Upper lobe of left lung (tissue), 4 donors: ENCODE measurements around the gene ADGRV1.

Source experiments
- EP300 ChIP-seq, 4 donors: sonication (generic); formaldehyde crosslinking; IDR thresholded peaks; one replicate each; pipeline ENCODE4 v1.5.1; 2017; ENCODE audit warnings: antibody characterized with exemption in 4 of 4, control low read depth in 2 of 4
- POLR2A ChIP-seq, 4 donors: fragments of 450-650 bp; IDR thresholded peaks; one replicate each; pipeline ENCODE4 v1.5.1; 2016 to 2017; ENCODE audit warnings: antibody characterized with exemption in 4 of 4, mild to moderate bottlenecking in 2 of 4
- POLR2AphosphoS5 ChIP-seq, 2 donors: sonication (generic); formaldehyde crosslinking; IDR thresholded peaks; one replicate each; pipeline ENCODE4 v1.5.1; 2017; ENCODE audit warnings: antibody characterized with exemption in 2 of 2
- TF ChIP-seq, protein P1 (sequence below), 6 experiments: fragments of 450-650 bp in 4 of 6; fragments of 200-600 bp in 2 of 6; sonication (generic) in 2 of 6; IDR thresholded peaks; one replicate each; pipeline ENCODE4 v1.5.1; 2016 to 2019; ENCODE audit warnings: antibody characterized with exemption in 6 of 6

DNA sequence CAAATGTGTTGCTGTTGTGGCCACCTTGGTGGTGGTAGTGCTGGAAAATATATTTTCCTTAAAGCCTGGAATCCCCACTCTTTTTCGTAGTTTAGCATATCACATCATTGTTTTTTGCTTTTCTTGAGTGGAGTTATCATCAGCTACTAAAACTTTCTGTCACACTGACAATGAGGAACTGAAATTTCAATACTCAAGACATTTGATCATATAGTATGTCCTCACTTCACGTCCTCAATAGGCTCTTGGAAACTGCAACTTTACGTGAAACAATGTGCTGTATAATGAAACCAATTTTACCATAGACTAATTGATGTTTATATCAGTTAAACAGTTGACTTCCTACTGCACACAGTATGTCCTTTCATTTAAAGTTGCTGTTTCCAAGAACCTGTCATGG lies 265.8 kb downstream of the ADGRV1 start:
- TF ChIP-seq, protein P1, sequence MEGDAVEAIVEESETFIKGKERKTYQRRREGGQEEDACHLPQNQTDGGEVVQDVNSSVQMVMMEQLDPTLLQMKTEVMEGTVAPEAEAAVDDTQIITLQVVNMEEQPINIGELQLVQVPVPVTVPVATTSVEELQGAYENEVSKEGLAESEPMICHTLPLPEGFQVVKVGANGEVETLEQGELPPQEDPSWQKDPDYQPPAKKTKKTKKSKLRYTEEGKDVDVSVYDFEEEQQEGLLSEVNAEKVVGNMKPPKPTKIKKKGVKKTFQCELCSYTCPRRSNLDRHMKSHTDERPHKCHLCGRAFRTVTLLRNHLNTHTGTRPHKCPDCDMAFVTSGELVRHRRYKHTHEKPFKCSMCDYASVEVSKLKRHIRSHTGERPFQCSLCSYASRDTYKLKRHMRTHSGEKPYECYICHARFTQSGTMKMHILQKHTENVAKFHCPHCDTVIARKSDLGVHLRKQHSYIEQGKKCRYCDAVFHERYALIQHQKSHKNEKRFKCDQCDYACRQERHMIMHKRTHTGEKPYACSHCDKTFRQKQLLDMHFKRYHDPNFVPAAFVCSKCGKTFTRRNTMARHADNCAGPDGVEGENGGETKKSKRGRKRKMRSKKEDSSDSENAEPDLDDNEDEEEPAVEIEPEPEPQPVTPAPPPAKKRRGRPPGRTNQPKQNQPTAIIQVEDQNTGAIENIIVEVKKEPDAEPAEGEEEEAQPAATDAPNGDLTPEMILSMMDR (IDR thresholded peaks at IDR 0.05), result no peak
- TF ChIP-seq POLR2A (IDR thresholded peaks at IDR 0.05) (no peak), EP300 (IDR thresholded peaks at IDR 0.05) (no peak), POLR2AphosphoS5 (IDR thresholded peaks at IDR 0.05) (no peak)
